Uterus (tissue), 2 donors: ENCODE measurements around the gene DYNLT3.

Experiments used
- POLR2A ChIP-seq, 2 donors: fragments of 450-650 bp; IDR thresholded peaks; one replicate each; pipeline ENCODE4 v1.6.1; 2016; ENCODE audit warnings: antibody characterized with exemption in 2 of 2, mild to moderate bottlenecking in 1 of 2, moderate library complexity in 1 of 2
- TF ChIP-seq, protein P1 (sequence below), 4 experiments: fragments of 200-600 bp in 2 of 4; fragments of 450-650 bp in 2 of 4; sonication (generic) in 2 of 4; IDR thresholded peaks; one replicate each; pipeline ENCODE4 v1.5.1; 2016 to 2019; ENCODE audit warnings: antibody characterized with exemption in 4 of 4, mild to moderate bottlenecking in 2 of 4, moderate library complexity in 1 of 4

GRCh38 chrX:37844622-37845021 is 2.7 kb downstream of the DYNLT3 start:
- TF ChIP-seq, protein P1, sequence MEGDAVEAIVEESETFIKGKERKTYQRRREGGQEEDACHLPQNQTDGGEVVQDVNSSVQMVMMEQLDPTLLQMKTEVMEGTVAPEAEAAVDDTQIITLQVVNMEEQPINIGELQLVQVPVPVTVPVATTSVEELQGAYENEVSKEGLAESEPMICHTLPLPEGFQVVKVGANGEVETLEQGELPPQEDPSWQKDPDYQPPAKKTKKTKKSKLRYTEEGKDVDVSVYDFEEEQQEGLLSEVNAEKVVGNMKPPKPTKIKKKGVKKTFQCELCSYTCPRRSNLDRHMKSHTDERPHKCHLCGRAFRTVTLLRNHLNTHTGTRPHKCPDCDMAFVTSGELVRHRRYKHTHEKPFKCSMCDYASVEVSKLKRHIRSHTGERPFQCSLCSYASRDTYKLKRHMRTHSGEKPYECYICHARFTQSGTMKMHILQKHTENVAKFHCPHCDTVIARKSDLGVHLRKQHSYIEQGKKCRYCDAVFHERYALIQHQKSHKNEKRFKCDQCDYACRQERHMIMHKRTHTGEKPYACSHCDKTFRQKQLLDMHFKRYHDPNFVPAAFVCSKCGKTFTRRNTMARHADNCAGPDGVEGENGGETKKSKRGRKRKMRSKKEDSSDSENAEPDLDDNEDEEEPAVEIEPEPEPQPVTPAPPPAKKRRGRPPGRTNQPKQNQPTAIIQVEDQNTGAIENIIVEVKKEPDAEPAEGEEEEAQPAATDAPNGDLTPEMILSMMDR (IDR thresholded peaks at IDR 0.05): no peak
- TF ChIP-seq POLR2A (IDR thresholded peaks at IDR 0.05): no peak
